HUDEP-2 (cell line): ENCODE results near the gene PGAP6.
"Not testable (repeated sequence)": the region's sequence is repeated elsewhere in the genome, so short reads cannot be mapped to it uniquely, and the experiment has no call there.

Experiments
- DNase-seq, 76 experiments: peaks; one replicate each; lab custom pipeline; 2025; ENCODE audit not compliant: unreplicated experiment in 76 of 76; lab: John Stamatoyannopoulos, UW

Gene PGAP6

GRCh38 chr16:369275-369865, 12.4 kb downstream of the PGAP6 start:
- peak in 4 of 76 experiments; percentile 12 to 20 (median 14) for DNase-seq

- DNase-seq: no peak
These were observed 13.2 kb downstream of the PGAP6 start for GRCh38 chr16:368388-369158.

GRCh38 chr16:367333-367903, 14.4 kb downstream of the PGAP6 start:
- no peak for DNase-seq

GRCh38 chr16:366476-366875, 15.3 kb downstream of the PGAP6 start:
- DNase-seq: no peak

- DNase-seq: peak in 54 of 76 experiments; percentile 11 to 69 (median 38)
These were observed 16.9 kb downstream of the PGAP6 start for GRCh38 chr16:364595-365491.

GRCh38 chr16:363766-364490, 17.9 kb downstream of the PGAP6 start:
- DNase-seq: no peak

- DNase-seq: no peak
These were observed 18.5 kb downstream of the PGAP6 start for GRCh38 chr16:363110-363765.

- DNase-seq: not testable (repeated sequence)
These were observed 19.1 kb downstream of the PGAP6 start for GRCh38 chr16:362702-362999.

- DNase-seq: peak in 59 of 76 experiments; percentile 8 to 76 (median 42)
These were observed 19.7 kb downstream of the PGAP6 start for GRCh38 chr16:361872-362701.

- DNase-seq: no peak
These were observed 20.4 kb downstream of the PGAP6 start for GRCh38 chr16:361341-361871.

- no peak for DNase-seq
These were observed 21.0 kb downstream of the PGAP6 start for GRCh38 chr16:360698-361336.

- DNase-seq: no peak
These were observed 21.7 kb downstream of the PGAP6 start for GRCh38 chr16:359871-360697.

GRCh38 chr16:359067-359763, 22.6 kb downstream of the PGAP6 start:
- DNase-seq: no peak

- no peak for DNase-seq
These were observed 25.0 kb downstream of the PGAP6 start for GRCh38 chr16:356741-357140.

GRCh38 chr16:354971-355461, 26.8 kb downstream of the PGAP6 start:
- DNase-seq: peak in 3 of 76 experiments; percentile 6 to 23 (median 21)

GRCh38 chr16:354291-354881, 27.4 kb downstream of the PGAP6 start:
- DNase-seq: no peak
